Fibroblast of the aortic adventitia (primary cell): ENCODE measurements around the gene LY6G5C. TPM values are rescaled to one million over a fixed set of nuclear protein-coding genes. Genes with fewer than 3 reads are reported as not detected.

Experiments
- DNase-seq: peaks from one replicate; pipeline ENCODE4 v3.0.0-alpha.2; 2010; ENCODE audit warnings: low read depth
- H3K4me3 ChIP-seq: 2 replicates; pipeline ENCODE4 v1.5.1; 2011; ENCODE audit warnings: low read depth, mild to moderate bottlenecking, control low read depth, low read length, moderate library complexity
- CTCF ChIP-seq: IDR thresholded peaks from 2 replicates; pipeline ENCODE4 v1.5.1; 2011; ENCODE audit warnings: mild to moderate bottlenecking, low read length, control low read depth, inconsistent platforms; ENCODE audit not compliant: insufficient read depth
- total RNA-seq: library from RNA; depleted of rRNA; stranded (reverse); fragments of >200 nt; gene quantifications from 2 replicates; pipeline ENCODE4 v1.2.3, GENCODE V29; 2012; ENCODE audit warnings: low replicate concordance

Gene LY6G5C
- total RNA-seq, 1 donor, result 1.1 TPM

GRCh38 chr6:31727034-31727716 lies 46.3 kb upstream of the LY6G5C start:
- H3K4me3 ChIP-seq, result no peak overlapping the region
- no peak for DNase-seq
- no peak for TF ChIP-seq CTCF

- H3K4me3 ChIP-seq, result no peak overlapping the region
- DNase-seq, result no peak
- no peak for TF ChIP-seq CTCF
Measured at GRCh38 chr6:31725502-31726350, 44.9 kb upstream of the LY6G5C start.

GRCh38 chr6:31723980-31724691 lies 43.3 kb upstream of the LY6G5C start:
- no peak for TF ChIP-seq CTCF
- DNase-seq, result no peak
- no peak overlapping the region for H3K4me3 ChIP-seq

- no peak for DNase-seq
- H3K4me3 ChIP-seq, result no peak within 1 kb of the TSS
- TF ChIP-seq CTCF, result no peak
Measured at GRCh38 chr6:31723245-31723979, 42.5 kb upstream of the LY6G5C start, which contains the start of gene MPIG6B. TSS of gene MPIG6B (plus strand) at chr6:31723373. CDS start at chr6:31723384, 11 bp downstream.

- TF ChIP-seq CTCF, result no peak
- H3K4me3 ChIP-seq, result no peak overlapping the region
Measured at GRCh38 chr6:31722173-31722572, 41.3 kb upstream of the LY6G5C start.

GRCh38 chr6:31721351-31722020 lies 40.6 kb upstream of the LY6G5C start, which contains the start of gene LY6G6C:
TSS of gene LY6G6C (minus strand) at chr6:31721746. CDS start at chr6:31721679, 67 bp downstream.
- no peak within 1 kb of the TSS for H3K4me3 ChIP-seq
- no peak for TF ChIP-seq CTCF
- DNase-seq, result no peak

More at GRCh38 chr6:31722173-31722572, 41.3 kb upstream of the LY6G5C start:
- DNase-seq, result no peak
